Activated effector memory CD4-positive, alpha-beta T cell treated with Interleukin-2 at 50 U/mL for 16 hours (primary cell): ENCODE data around the gene KLHDC3.
"Not testable (repeated sequence)": the region's sequence is repeated elsewhere in the genome, so short reads cannot be mapped to it uniquely, and the experiment has no call there.

Experiments used
- DNase-seq: peaks from one replicate; pipeline ENCODE4 v3.0.0-alpha.2; 2020

KLHDC3 gene

GRCh38 chr6:42988486-42989020, 25.5 kb upstream of the KLHDC3 start:
- DNase-seq, result no peak

GRCh38 chr6:42989923-42990322, 24.1 kb upstream of the KLHDC3 start:
- no peak for DNase-seq

GRCh38 chr6:42993445-42993844, 20.6 kb upstream of the KLHDC3 start:
- DNase-seq, result no peak

GRCh38 chr6:42996513-42996912, 17.5 kb upstream of the KLHDC3 start:
- no peak for DNase-seq

GRCh38 chr6:42998205-42998604, 15.8 kb upstream of the KLHDC3 start:
- DNase-seq, result not testable (repeated sequence)

GRCh38 chr6:43001843-43002242, 12.2 kb upstream of the KLHDC3 start:
- no peak for DNase-seq

- DNase-seq, result no peak
Measured at GRCh38 chr6:43005844-43006243, 8.2 kb upstream of the KLHDC3 start.

- DNase-seq, result no peak
Measured at GRCh38 chr6:43006251-43006650, 7.8 kb upstream of the KLHDC3 start.

GRCh38 chr6:43007126-43007525, 6.9 kb upstream of the KLHDC3 start:
- no peak for DNase-seq

- no peak for DNase-seq
Measured at GRCh38 chr6:43009124-43009523, 4.9 kb upstream of the KLHDC3 start.

GRCh38 chr6:43011207-43011606, 2.8 kb upstream of the KLHDC3 start:
- no peak for DNase-seq

- DNase-seq, result no peak
Measured at GRCh38 chr6:43012364-43012763, 1.7 kb upstream of the KLHDC3 start.

- no peak for DNase-seq
Measured at GRCh38 chr6:43013097-43013842, 779 bp upstream of the KLHDC3 start.

GRCh38 chr6:43014434-43014909, 423 bp downstream of the KLHDC3 start:
- no peak for DNase-seq

GRCh38 chr6:43016176-43016942, 2.3 kb downstream of the KLHDC3 start:
- no peak for DNase-seq

GRCh38 chr6:43016943-43017334, 2.9 kb downstream of the KLHDC3 start:
- no peak for DNase-seq

- no peak for DNase-seq
Measured at GRCh38 chr6:43019152-43019551, 5.1 kb downstream of the KLHDC3 start.

GRCh38 chr6:43020052-43020705, 6.1 kb downstream of the KLHDC3 start:
- DNase-seq, result no peak

GRCh38 chr6:43020847-43021246, 6.8 kb downstream of the KLHDC3 start:
- DNase-seq, result no peak

- DNase-seq, result peak; percentile 57
Measured at GRCh38 chr6:43021270-43022047, 7.4 kb downstream of the KLHDC3 start, which contains the start of gene RRP36. Gene RRP36, plus strand, starts transcription at chr6:43021623. Its CDS starts 32 bp downstream, at chr6:43021655.

- DNase-seq, result no peak
Measured at GRCh38 chr6:43024436-43024835, 10.4 kb downstream of the KLHDC3 start.

GRCh38 chr6:43026365-43026764, 12.3 kb downstream of the KLHDC3 start:
- no peak for DNase-seq

- DNase-seq, result no peak
Measured at GRCh38 chr6:43029120-43029519, 15.1 kb downstream of the KLHDC3 start.
